ENCODE results near the gene TRIM56.

The TRIM56 gene

GRCh38 chr7:101133621-101134398 is 48.5 kb downstream of the TRIM56 start:
- peak overlapping the region; percentile 47 for H3K27ac ChIP-seq
- no peak for DNase-seq (ENCODE audit: low spot score)
- ChIA-PET CTCF (interaction anchor here (0.6 to 0.8 kb wide), 2 partner anchors 39 to 56 kb away, joined by 3 read pairs; no protein-coding TSS in a partner anchor), POLR2A (ENCODE audit: low non-redundant PET) (interaction anchor here (0.5 kb wide), 1 partner anchor 272 kb away, joined by 3 read pairs; no protein-coding TSS in a partner anchor)
- no peak for TF ChIP-seq CTCF (conservative IDR thresholded peaks at IDR 0.05; ENCODE audit: low read depth)

GRCh38 chr7:101134399-101134980 is 49.2 kb downstream of the TRIM56 start:
- DNase-seq (ENCODE audit: low spot score): no peak
- ChIA-PET POLR2A (ENCODE audit: low non-redundant PET) (interaction anchor here (0.5 kb wide), 1 partner anchor 273 kb away, joined by 3 read pairs; no protein-coding TSS in a partner anchor), CTCF (interaction anchor here (0.5 to 0.6 kb wide), 2 partner anchors 57 to 427 kb away, joined by 3 to 5 read pairs; no protein-coding TSS in a partner anchor)
- H3K27ac ChIP-seq: peak overlapping the region; percentile 92
- TF ChIP-seq CTCF (conservative IDR thresholded peaks at IDR 0.05; ENCODE audit: low read depth): no peak

- ChIA-PET CTCF (interaction anchor here (0.6 to 1.4 kb wide), 4 partner anchors 12 to 157 kb away, joined by 3 to 9 read pairs (median 5); no protein-coding TSS in a partner anchor), POLR2A (ENCODE audit: low non-redundant PET) (no interaction called here)
- H3K27ac ChIP-seq: peak overlapping the region; percentile 92
- no peak for DNase-seq (ENCODE audit: low spot score)
- no peak for TF ChIP-seq CTCF (conservative IDR thresholded peaks at IDR 0.05; ENCODE audit: low read depth)
Observed at GRCh38 chr7:101137651-101138212, 52.5 kb downstream of the TRIM56 start.

- peak; percentile 97 for TF ChIP-seq CTCF (conservative IDR thresholded peaks at IDR 0.05; ENCODE audit: low read depth)
- CTCF ChIA-PET: interaction anchor here (0.6 to 1.4 kb wide), 7 partner anchors 11 to 158 kb away, joined by 3 to 6 read pairs (median 5); partner anchors contain the start of gene SERPINE1
- POLR2A ChIA-PET (ENCODE audit: low non-redundant PET): interaction anchor here (0.6 kb wide), 1 partner anchor 36 kb away, joined by 3 read pairs; no protein-coding TSS in a partner anchor
- DNase-seq (ENCODE audit: low spot score): peak; percentile 92
- H3K27ac ChIP-seq: peak overlapping the region; percentile 92
Observed at GRCh38 chr7:101138213-101138870, 53.1 kb downstream of the TRIM56 start.

GRCh38 chr7:101140339-101140699 is 55.0 kb downstream of the TRIM56 start:
- ChIA-PET POLR2A (ENCODE audit: low non-redundant PET) (no interaction called here), CTCF (interaction anchor here (0.7 to 2.8 kb wide), 2 partner anchors 29 to 52 kb away, joined by 3 to 16 read pairs; no protein-coding TSS in a partner anchor)
- TF ChIP-seq CTCF (conservative IDR thresholded peaks at IDR 0.05; ENCODE audit: low read depth): no peak
- H3K27ac ChIP-seq: peak overlapping the region; percentile 72; the same call in 1 of the 2 replicates
- no peak for DNase-seq (ENCODE audit: low spot score)
